ENCODE measurements around the gene MACF1. TPM values are rescaled to one million over a fixed set of nuclear protein-coding genes. Genes with fewer than 3 reads are reported as not detected.

The MACF1 gene
- polyA plus RNA-seq, 1 of the 3 experiments (the other 2 are of a cell fraction) = 37.6 TPM

GRCh38 chr1:39380036-39380435, 175.5 kb downstream of the MACF1 start:
- Histone ChIP-seq H3K9me3 (no peaks in the 10 kb centered on the region), H3K4me2 (no peak overlapping the region), H3F3A (replicated peaks; ENCODE audit: insufficient read depth) (peaks cover 16% of the 10 kb centered on the region), H3K79me2 (ENCODE audit: insufficient read depth) (no peaks in the 10 kb centered on the region), H4K20me1 (ENCODE audit: insufficient read depth) (no peaks in the 10 kb centered on the region), H3K4me3 (ENCODE audit: low read depth in 2 of 2, low read length in 1 of 2) (no peak overlapping the region), H3K27ac (ENCODE audit: low read depth in 2 of 2, low read length in 1 of 2) (no peak overlapping the region; a peak in 1 of 4 replicates), H3K9ac (no peak overlapping the region), H3K9me2 (no peaks in the 10 kb centered on the region), H2AFZ (ENCODE audit: low read depth) (no peak overlapping the region), H3K36me3 (replicated peaks in 1 of 2; ENCODE audit: control insufficient read depth in 1 of 2, insufficient read depth in 2 of 2, low read length in 1 of 2) (peaks cover 25 to 65% of the 10 kb centered on the region in 2 experiments), H3K4me1 (ENCODE audit: control insufficient read depth in 1 of 2, insufficient read depth in 2 of 2, low read depth in 1 of 2, low read length in 1 of 2) (no peaks in the 10 kb centered on the region), H3K27me3 (ENCODE audit: insufficient read depth) (no peaks in the 10 kb centered on the region)
- no peak for DNase-seq
- POLR2A ChIA-PET = no interaction called here
- CTCF ChIA-PET = interaction anchor here (1.8 kb wide), 1 partner anchor 12 kb away, joined by 4 read pairs; no protein-coding TSS in a partner anchor
- TF ChIP-seq PBX3 (IDR thresholded peaks at IDR 0.05) = no peak
- no peak for TF ChIP-seq TCF12 (IDR thresholded peaks at IDR 0.05)
- TF ChIP-seq RXRA (IDR thresholded peaks at IDR 0.05; ENCODE audit: borderline replicate concordance, low read depth) = no peak
- no peak for TF ChIP-seq SIN3A (IDR thresholded peaks at IDR 0.05; ENCODE audit: borderline replicate concordance, low read depth, low read length)
- no peak for TF ChIP-seq MXI1 (IDR thresholded peaks at IDR 0.05; ENCODE audit: low read depth, low read length)
- no peak for TF ChIP-seq FOXJ3 (CRISPR knock-in tag; IDR thresholded peaks at IDR 0.05)
- TF ChIP-seq IRF3 (IDR thresholded peaks at IDR 0.05; ENCODE audit: low read depth, low read length) = no peak
- TF ChIP-seq MEF2A (IDR thresholded peaks at IDR 0.05; ENCODE audit: borderline replicate concordance, low read depth) = no peak

GRCh38 chr1:39381839-39382238, 177.3 kb downstream of the MACF1 start:
- H3K36me3 ChIP-seq (replicated peaks in 1 of 2; ENCODE audit: control insufficient read depth in 1 of 2, insufficient read depth in 2 of 2, low read length in 1 of 2) = peaks cover 27 to 70% of the 10 kb centered on the region in 2 experiments
- H3F3A ChIP-seq (replicated peaks; ENCODE audit: insufficient read depth) = peaks cover 24% of the 10 kb centered on the region
- H3K4me2 ChIP-seq = no peak overlapping the region
- no peaks in the 10 kb centered on the region for H3K9me3 ChIP-seq
- no peak overlapping the region for H3K27ac ChIP-seq (ENCODE audit: low read depth in 2 of 2, low read length in 1 of 2)
- no peak overlapping the region for H3K4me3 ChIP-seq (ENCODE audit: low read depth in 2 of 2, low read length in 1 of 2)
- H2AFZ ChIP-seq (ENCODE audit: low read depth) = no peak overlapping the region
- H3K9ac ChIP-seq = no peak overlapping the region
- H3K79me2 ChIP-seq (ENCODE audit: insufficient read depth) = 0 out of 2 replicates have a peak, but pooled peaks cover 10% of the 10 kb centered on the region
- no peaks in the 10 kb centered on the region for H4K20me1 ChIP-seq (ENCODE audit: insufficient read depth)
- DNase-seq = no peak
- no peaks in the 10 kb centered on the region for H3K9me2 ChIP-seq
- CTCF ChIA-PET = no interaction called here
- WGBS (ENCODE audit: low lambda C conversion rate) = 94% methylated on average over 5 of the region's 5 CpGs
- H3K4me1 ChIP-seq (ENCODE audit: control insufficient read depth in 1 of 2, insufficient read depth in 2 of 2, low read depth in 1 of 2, low read length in 1 of 2) = peaks cover 0 to 5% of the 10 kb centered on the region in 2 experiments; a peak in 2 of 4 replicates
- TF ChIP-seq EZH2phosphoT487 (IDR thresholded peaks at IDR 0.05; ENCODE audit: borderline replicate concordance, low read depth) = no peak
- no peaks in the 10 kb centered on the region for H3K27me3 ChIP-seq (ENCODE audit: insufficient read depth)
- POLR2A ChIA-PET = no interaction called here

GRCh38 chr1:39384305-39384704, 179.8 kb downstream of the MACF1 start:
- H3K27me3 ChIP-seq (ENCODE audit: insufficient read depth) = no peaks in the 10 kb centered on the region
- H3F3A ChIP-seq (replicated peaks; ENCODE audit: insufficient read depth) = peaks cover 31% of the 10 kb centered on the region
- WGBS (ENCODE audit: low lambda C conversion rate) = 81% methylated on average over 2 of the region's 2 CpGs
- no peak overlapping the region for H2AFZ ChIP-seq (ENCODE audit: low read depth)
- CTCF ChIA-PET = interaction anchor here (1.5 kb wide), 1 partner anchor 15 kb away, joined by 3 read pairs; no protein-coding TSS in a partner anchor
- peaks cover 37 to 75% of the 10 kb centered on the region in 2 experiments for H3K36me3 ChIP-seq (replicated peaks in 1 of 2; ENCODE audit: control insufficient read depth in 1 of 2, insufficient read depth in 2 of 2, low read length in 1 of 2)
- peaks cover 27% of the 10 kb centered on the region for H3K79me2 ChIP-seq (ENCODE audit: insufficient read depth)
- no peaks in the 10 kb centered on the region for H4K20me1 ChIP-seq (ENCODE audit: insufficient read depth)
- POLR2A ChIA-PET = no interaction called here
- H3K4me1 ChIP-seq (ENCODE audit: control insufficient read depth in 1 of 2, insufficient read depth in 2 of 2, low read depth in 1 of 2, low read length in 1 of 2) = peaks cover 0 to 17% of the 10 kb centered on the region in 2 experiments; a peak in 2 of 4 replicates
- no peak overlapping the region for H3K4me2 ChIP-seq
- H3K27ac ChIP-seq (ENCODE audit: low read depth in 2 of 2, low read length in 1 of 2) = no peak overlapping the region
- DNase-seq = no peak
- H3K9me3 ChIP-seq = no peaks in the 10 kb centered on the region
- H3K9ac ChIP-seq = no peak overlapping the region
- no peaks in the 10 kb centered on the region for H3K9me2 ChIP-seq
- no peak overlapping the region for H3K4me3 ChIP-seq (ENCODE audit: low read depth in 2 of 2, low read length in 1 of 2)
- TF ChIP-seq MAX (IDR thresholded peaks at IDR 0.05; ENCODE audit: low read depth) (no peak), ZBTB33 (IDR thresholded peaks at IDR 0.05; ENCODE audit: borderline replicate concordance, low read depth) (no peak), RCOR1 (IDR thresholded peaks at IDR 0.05; ENCODE audit: low read length) (no peak), POLR2AphosphoS5 (IDR thresholded peaks at IDR 0.05; ENCODE audit: low read depth, low read length) (no peak), SIN3A (IDR thresholded peaks at IDR 0.05; ENCODE audit: borderline replicate concordance, low read depth, low read length) (no peak), TAF1 (IDR thresholded peaks at IDR 0.05; ENCODE audit: borderline replicate concordance, low read depth, low read length) (no peak), GATA2 (CRISPR knock-in tag; IDR thresholded peaks at IDR 0.05) (no peak), IRF3 (IDR thresholded peaks at IDR 0.05; ENCODE audit: low read depth, low read length) (no peak), ELF1 (IDR thresholded peaks at IDR 0.05) (no peak), TEAD4 (IDR thresholded peaks at IDR 0.05; ENCODE audit: borderline replicate concordance, insufficient read depth) (no peak)

Data from SK-N-SH (cell line).